Activated CD8-positive, alpha-beta memory T cell treated with anti-CD3 and anti-CD28 coated beads, Interleukin-2, amount 10 ng/mL, durations not matched to agents 7 days and 5 days (primary cell): ENCODE results near the gene GMDS. TPM values are rescaled to one million over a fixed set of nuclear protein-coding genes. Genes with fewer than 3 reads are reported as not detected.

Experiments used
- ATAC-seq: fragments of 150-1000 bp; cut with Tn5 transposase; one replicate; pipeline ENCODE4 v1.10.0; 2021; ENCODE audit warnings: moderate library complexity
- CTCF ChIA-PET: fragments of 350-600 bp; sonication (Branson Sonifier 250); formaldehyde crosslinking; loops from one replicate; lab custom pipeline; 2021; ENCODE audit warnings: antibody characterized with exemption; lab: Charles Lee
- DNase-seq: peaks from one replicate; pipeline ENCODE4 v3.0.0-alpha.2; 2020
- H3K27ac Mint-ChIP-seq: one replicate; pipeline ENCODE4 v1.8.0; 2021; ENCODE audit warnings: mild to moderate bottlenecking, mixed read lengths
- H3K27me3 Mint-ChIP-seq: one replicate; pipeline ENCODE4 v1.8.0; 2021; ENCODE audit warnings: mixed read lengths
- H3K36me3 Mint-ChIP-seq: one replicate; pipeline ENCODE4 v1.8.0; 2021; ENCODE audit warnings: mild to moderate bottlenecking, mixed read lengths
- H3K4me1 Mint-ChIP-seq: one replicate; pipeline ENCODE4 v1.8.0; 2021; ENCODE audit warnings: mixed read lengths
- H3K4me3 Mint-ChIP-seq: one replicate; pipeline ENCODE4 v1.8.0; 2021; ENCODE audit warnings: mild to moderate bottlenecking, moderate library complexity, mixed read lengths
- H3K9me3 Mint-ChIP-seq: one replicate; pipeline ENCODE4 v1.8.0; 2022; ENCODE audit warnings: low read depth, mixed read lengths
- total RNA-seq, 2 experiments: library from RNA; stranded (reverse); gene quantifications; one replicate each; pipeline ENCODE4 v1.2.3, GENCODE V29; 2021

Gene GMDS
- total RNA-seq, 2 experiments from 2014 or later: 28.2 to 36.9 TPM

- Mint-ChIP-seq H3K36me3 (peaks cover 4% of the 10 kb centered on the region), H3K27me3 (peaks cover 67% of the 10 kb centered on the region), H3K4me1 (peaks cover 29% of the 10 kb centered on the region), H3K9me3 (no peaks in the 10 kb centered on the region), H3K27ac (peak overlapping the region; percentile 40), H3K4me3 (peak overlapping the region; percentile 29)
- CTCF ChIA-PET: interaction anchor here (0.9 to 4.6 kb wide), 7 partner anchors 9 to 1027 kb away, joined by 3 to 21 read pairs (median 4); no protein-coding TSS in a partner anchor
- DNase-seq: no peak
- ATAC-seq: no peak
Measured at GRCh38 chr6:1607516-1608221, 637.7 kb downstream of the GMDS start.

- Mint-ChIP-seq H3K9me3 (no peaks in the 10 kb centered on the region), H3K27me3 (peaks cover 67% of the 10 kb centered on the region), H3K36me3 (peaks cover 1% of the 10 kb centered on the region), H3K4me3 (peak overlapping the region; percentile 29), H3K27ac (peak overlapping the region; percentile 40), H3K4me1 (peaks cover 25% of the 10 kb centered on the region)
- CTCF ChIA-PET: interaction anchor here (0.9 to 4.6 kb wide), 7 partner anchors 9 to 1028 kb away, joined by 3 to 21 read pairs (median 4); no protein-coding TSS in a partner anchor
- ATAC-seq (no peak), DNase-seq (no peak)
Measured at GRCh38 chr6:1606780-1607515, 638.5 kb downstream of the GMDS start.

GRCh38 chr6:1605893-1606779, 639.3 kb downstream of the GMDS start:
- Mint-ChIP-seq H3K27ac (no peak overlapping the region), H3K4me1 (peaks cover 23% of the 10 kb centered on the region), H3K27me3 (peaks cover 71% of the 10 kb centered on the region), H3K9me3 (no peaks in the 10 kb centered on the region), H3K4me3 (no peak overlapping the region), H3K36me3 (no peaks in the 10 kb centered on the region)
- CTCF ChIA-PET: interaction anchor here (0.9 to 4.6 kb wide), 6 partner anchors 10 to 1028 kb away, joined by 3 to 21 read pairs (median 6); no protein-coding TSS in a partner anchor
- DNase-seq (no peak), ATAC-seq (no peak)

GRCh38 chr6:1605004-1605892, 640.2 kb downstream of the GMDS start:
- no peak overlapping the region for H3K4me3 Mint-ChIP-seq
- no peak for DNase-seq
- H3K4me1 Mint-ChIP-seq: peaks cover 20% of the 10 kb centered on the region

GRCh38 chr6:1604158-1605003, 641.0 kb downstream of the GMDS start:
- peak; percentile 54 for DNase-seq
- Mint-ChIP-seq H3K27me3 (peaks cover 84% of the 10 kb centered on the region), H3K36me3 (no peaks in the 10 kb centered on the region), H3K27ac (no peak overlapping the region), H3K9me3 (no peaks in the 10 kb centered on the region), H3K4me1 (peaks cover 20% of the 10 kb centered on the region), H3K4me3 (no peak overlapping the region)
- ATAC-seq: peak; percentile 86
- CTCF ChIA-PET: interaction anchor here (0.6 to 4.6 kb wide), 2 partner anchors 8 to 500 kb away, joined by 5 to 21 read pairs; no protein-coding TSS in a partner anchor

More at GRCh38 chr6:1605004-1605892, 640.2 kb downstream of the GMDS start:
- CTCF ChIA-PET: interaction anchor here (0.6 to 4.6 kb wide), 4 partner anchors 9 to 1029 kb away, joined by 5 to 21 read pairs (median 9); no protein-coding TSS in a partner anchor
- peak; percentile 6 for ATAC-seq
- H3K27me3 Mint-ChIP-seq: peaks cover 76% of the 10 kb centered on the region
- no peaks in the 10 kb centered on the region for H3K9me3 Mint-ChIP-seq
- no peaks in the 10 kb centered on the region for H3K36me3 Mint-ChIP-seq
- no peak overlapping the region for H3K27ac Mint-ChIP-seq

GRCh38 chr6:1603708-1604107, 641.7 kb downstream of the GMDS start:
- peaks cover 19% of the 10 kb centered on the region for H3K4me1 Mint-ChIP-seq
- peaks cover 85% of the 10 kb centered on the region for H3K27me3 Mint-ChIP-seq
- no peaks in the 10 kb centered on the region for H3K36me3 Mint-ChIP-seq
- H3K4me3 Mint-ChIP-seq: no peak overlapping the region
- H3K27ac Mint-ChIP-seq: no peak overlapping the region
- ATAC-seq (no peak), DNase-seq (no peak)
- CTCF ChIA-PET: interaction anchor here (1.8 kb wide), 1 partner anchor 8 kb away, joined by 6 read pairs; no protein-coding TSS in a partner anchor
- H3K9me3 Mint-ChIP-seq: no peaks in the 10 kb centered on the region

GRCh38 chr6:1602049-1602713, 643.2 kb downstream of the GMDS start:
- no peak overlapping the region for H3K4me3 Mint-ChIP-seq

GRCh38 chr6:1601158-1602048, 644.0 kb downstream of the GMDS start:
- ATAC-seq (no peak), DNase-seq (no peak)
- Mint-ChIP-seq H3K27me3 (peaks cover 83% of the 10 kb centered on the region), H3K4me3 (no peak overlapping the region), H3K4me1 (peaks cover 7% of the 10 kb centered on the region), H3K27ac (no peak overlapping the region), H3K9me3 (no peaks in the 10 kb centered on the region), H3K36me3 (no peaks in the 10 kb centered on the region)
- CTCF ChIA-PET: interaction anchor here (0.8 to 2.2 kb wide), 7 partner anchors 9 to 1033 kb away, joined by 3 to 9 read pairs (median 6); partner anchors contain the start of gene FOXC1

More at GRCh38 chr6:1602049-1602713, 643.2 kb downstream of the GMDS start:
- H3K27me3 Mint-ChIP-seq: peaks cover 83% of the 10 kb centered on the region
- peaks cover 10% of the 10 kb centered on the region for H3K4me1 Mint-ChIP-seq
- CTCF ChIA-PET: interaction anchor here (0.8 to 2.2 kb wide), 8 partner anchors 10 to 1033 kb away, joined by 3 to 9 read pairs (median 4); no protein-coding TSS in a partner anchor
- H3K36me3 Mint-ChIP-seq: no peaks in the 10 kb centered on the region
- H3K27ac Mint-ChIP-seq: no peak overlapping the region
- no peak for DNase-seq
- H3K9me3 Mint-ChIP-seq: no peaks in the 10 kb centered on the region
- ATAC-seq: no peak

GRCh38 chr6:1600764-1601157, 644.6 kb downstream of the GMDS start:
- Mint-ChIP-seq H3K27me3 (peaks cover 81% of the 10 kb centered on the region), H3K36me3 (no peaks in the 10 kb centered on the region), H3K27ac (no peak overlapping the region), H3K4me1 (peaks cover 7% of the 10 kb centered on the region), H3K9me3 (no peaks in the 10 kb centered on the region), H3K4me3 (no peak overlapping the region)
- CTCF ChIA-PET: interaction anchor here (0.8 to 2.2 kb wide), 5 partner anchors 9 to 1034 kb away, joined by 3 to 7 read pairs (median 5); partner anchors contain the start of gene FOXC1
- ATAC-seq (no peak), DNase-seq (no peak)
